ENCODE data around the gene ITPKC.

ITPKC gene

GRCh38 chr19:40786060-40787037 is 69.4 kb downstream of the ITPKC start:
- no peak overlapping the region for H2AFZ ChIP-seq (ENCODE audit: low read length)
- no peaks in the 10 kb centered on the region for H3F3A ChIP-seq (ENCODE audit: low read depth)
- no peaks in the 10 kb centered on the region for H3K79me2 ChIP-seq (ENCODE audit: insufficient read depth, low read length)
- no peaks in the 10 kb centered on the region for H3K4me1 ChIP-seq (ENCODE audit: insufficient read depth, low read length, poor library complexity, severe bottlenecking)
- no peak overlapping the region for H3K4me3 ChIP-seq (ENCODE audit: low read length, poor library complexity, severe bottlenecking)
- no peaks in the 10 kb centered on the region for H3K36me3 ChIP-seq (ENCODE audit: insufficient read depth, low read length)
- no peaks in the 10 kb centered on the region for H4K20me1 ChIP-seq (ENCODE audit: insufficient read depth, low read length, poor library complexity, severe bottlenecking)
- H3K27me3 ChIP-seq (ENCODE audit: insufficient read depth, low read length, poor library complexity, severe bottlenecking): no peaks in the 10 kb centered on the region
- H3K4me2 ChIP-seq (ENCODE audit: low read depth, low read length, poor library complexity, severe bottlenecking): no peak overlapping the region
- H3K9ac ChIP-seq (ENCODE audit: low read depth, low read length, poor library complexity, severe bottlenecking): no peak overlapping the region
- no peak for TF ChIP-seq EZH2phosphoT487 (IDR thresholded peaks at IDR 0.05; ENCODE audit: borderline replicate concordance)
- no peak for TF ChIP-seq CTCF (conservative IDR thresholded peaks at IDR 0.05; ENCODE audit: low read length)
- H3K9me3 ChIP-seq (ENCODE audit: insufficient read depth, low read depth, low read length): no peaks in the 10 kb centered on the region
- no peaks in the 10 kb centered on the region for H3K9me2 ChIP-seq (replicated peaks; ENCODE audit: low read depth, low read length)
